Immature natural killer cell (primary cell): ENCODE data around the gene LRPPRC. TPM values are rescaled to one million over a fixed set of nuclear protein-coding genes. Genes with fewer than 3 reads are reported as not detected.

ENCODE experiments used
- DNase-seq, 3 donors: peaks; one replicate each; pipeline ENCODE4 v3.0.0; 2022; ENCODE audit warnings: mixed read lengths in 1 of 3
- H3K27ac Mint-ChIP-seq, 6 donors: one replicate each; pipeline ENCODE4 v1.8.0; 2020; ENCODE audit warnings: mixed read lengths in 6 of 6, mild to moderate bottlenecking in 5 of 6, inconsistent platforms in 4 of 6, moderate library complexity in 3 of 6
- H3K27me3 Mint-ChIP-seq, 3 donors: one replicate each; pipeline ENCODE4 v1.8.0; 2020 to 2021; ENCODE audit warnings: low read depth in 3 of 3, mild to moderate bottlenecking in 3 of 3, mixed read lengths in 3 of 3, moderate library complexity in 3 of 3, inconsistent platforms in 1 of 3
- H3K36me3 Mint-ChIP-seq, 3 donors: one replicate each; pipeline ENCODE4 v1.8.0; 2020; ENCODE audit warnings: mixed read lengths in 3 of 3, inconsistent platforms in 2 of 3, mild to moderate bottlenecking in 2 of 3
- H3K4me1 Mint-ChIP-seq, 2 donors: one replicate each; pipeline ENCODE4 v1.8.0; 2020; ENCODE audit warnings: inconsistent platforms in 2 of 2, mild to moderate bottlenecking in 2 of 2, mixed read lengths in 2 of 2, moderate library complexity in 1 of 2
- H3K4me3 Mint-ChIP-seq, 5 donors: one replicate each; pipeline ENCODE4 v1.8.0; 2020; ENCODE audit warnings: mild to moderate bottlenecking in 5 of 5, mixed read lengths in 5 of 5, inconsistent platforms in 3 of 5, moderate library complexity in 3 of 5
- H3K9me3 Mint-ChIP-seq, 6 donors: one replicate each; pipeline ENCODE4 v1.8.0; 2020; ENCODE audit warnings: mild to moderate bottlenecking in 6 of 6, mixed read lengths in 6 of 6, inconsistent platforms in 4 of 6, moderate library complexity in 3 of 6
- polyA plus RNA-seq, 3 donors: library from polyadenylated mRNA; unstranded; fragments of 300-500 nt; fragmentation: Illumina TruSeq; gene quantifications; one replicate each; pipeline ENCODE4 v1.2.3, GENCODE V29; 2021

LRPPRC gene
- polyA plus RNA-seq, 3 donors from 2014 or later = 20.4 to 33.3 (median 28.8) TPM

DNA sequence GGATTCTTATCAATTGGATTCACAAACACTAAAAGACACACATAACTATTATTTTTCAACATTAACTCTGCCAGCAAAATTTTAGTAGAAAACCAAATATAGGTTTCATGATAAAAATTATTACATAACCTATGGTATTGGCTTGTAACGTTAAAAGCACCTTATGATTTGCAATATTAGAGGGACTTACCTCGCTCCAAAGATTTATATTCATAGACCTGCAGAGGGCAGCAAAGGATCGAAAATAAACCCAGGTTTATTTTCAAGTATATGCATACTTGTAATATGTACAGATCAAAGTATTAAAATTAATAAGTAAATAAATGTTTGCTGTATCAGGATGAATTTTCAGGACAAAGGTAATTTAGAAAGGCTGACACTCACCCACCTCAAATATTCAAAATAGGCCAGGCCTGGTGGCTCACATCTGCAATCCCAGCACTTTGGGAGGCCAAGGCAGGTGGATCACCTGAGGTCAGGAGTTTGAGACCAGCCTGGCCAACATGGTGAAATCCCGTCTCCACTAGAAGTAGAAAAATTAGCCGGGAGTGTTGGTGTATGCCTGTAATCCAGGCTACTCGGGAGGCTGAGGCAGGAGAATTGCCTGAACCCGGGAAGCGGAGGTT lies 45.3 kb downstream of the LRPPRC start:
- peaks cover 3 to 9% of the 10 kb centered on the region in 2 donors for H3K4me1 Mint-ChIP-seq
- H3K4me3 Mint-ChIP-seq = no peak overlapping the region
- H3K9me3 Mint-ChIP-seq = no peaks in the 10 kb centered on the region
- H3K36me3 Mint-ChIP-seq = peaks cover 16 to 40% (median 23%) of the 10 kb centered on the region in 3 donors
- H3K27ac Mint-ChIP-seq = peak overlapping the region in 1 of 6 donors; percentile 2
- DNase-seq = peak; percentile 3 to 28 (median 18)
- H3K27me3 Mint-ChIP-seq = no peaks in the 10 kb centered on the region

DNA sequence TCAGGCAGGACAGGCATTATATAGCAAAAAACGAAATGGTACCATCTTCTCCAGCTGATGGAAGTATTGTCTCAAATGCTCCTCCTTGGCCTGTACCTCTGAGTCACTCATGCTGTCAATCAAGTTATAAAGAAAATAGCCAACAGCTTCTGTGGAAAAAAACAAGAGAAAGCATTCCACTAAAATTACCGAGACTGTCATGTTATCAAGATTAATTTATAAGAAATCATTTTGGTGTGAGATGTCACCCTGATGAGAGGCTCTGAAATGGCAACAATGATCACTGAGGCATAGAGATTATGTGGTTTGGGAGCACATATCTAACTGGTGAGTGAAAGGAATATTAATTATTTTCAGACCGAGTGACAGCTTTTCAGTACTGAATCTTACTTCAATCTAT lies 47.4 kb downstream of the LRPPRC start:
- Mint-ChIP-seq H3K9me3 (no peaks in the 10 kb centered on the region), H3K36me3 (peaks cover 14 to 48% (median 15%) of the 10 kb centered on the region in 3 donors), H3K27ac (no peak overlapping the region), H3K4me3 (no peak overlapping the region), H3K4me1 (no peaks in the 10 kb centered on the region), H3K27me3 (no peaks in the 10 kb centered on the region)
- DNase-seq = no peak

DNA sequence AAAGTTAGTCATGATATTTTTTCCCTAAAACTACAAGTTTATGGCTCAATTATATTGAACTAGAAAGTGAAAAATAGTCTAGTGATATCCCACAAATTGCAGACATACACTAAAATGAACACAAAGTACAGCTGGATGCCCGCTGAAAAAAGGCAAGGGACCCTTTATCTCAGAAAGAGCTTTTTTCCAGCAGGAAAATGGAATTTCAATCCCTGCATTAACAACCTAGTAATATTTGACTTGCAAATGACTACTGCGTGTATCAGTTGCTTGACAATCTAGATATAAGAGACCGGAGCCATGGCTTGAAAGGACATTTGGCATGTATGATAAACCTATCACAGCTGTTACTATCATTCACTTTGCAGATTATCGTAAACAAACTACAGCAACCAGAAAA lies 49.1 kb downstream of the LRPPRC start:
- no peak for DNase-seq
- Mint-ChIP-seq H3K9me3 (no peaks in the 10 kb centered on the region), H3K4me1 (no peaks in the 10 kb centered on the region), H3K36me3 (peaks cover 8 to 52% (median 10%) of the 10 kb centered on the region in 3 donors), H3K27ac (no peak overlapping the region), H3K4me3 (no peak overlapping the region), H3K27me3 (no peaks in the 10 kb centered on the region)

DNA sequence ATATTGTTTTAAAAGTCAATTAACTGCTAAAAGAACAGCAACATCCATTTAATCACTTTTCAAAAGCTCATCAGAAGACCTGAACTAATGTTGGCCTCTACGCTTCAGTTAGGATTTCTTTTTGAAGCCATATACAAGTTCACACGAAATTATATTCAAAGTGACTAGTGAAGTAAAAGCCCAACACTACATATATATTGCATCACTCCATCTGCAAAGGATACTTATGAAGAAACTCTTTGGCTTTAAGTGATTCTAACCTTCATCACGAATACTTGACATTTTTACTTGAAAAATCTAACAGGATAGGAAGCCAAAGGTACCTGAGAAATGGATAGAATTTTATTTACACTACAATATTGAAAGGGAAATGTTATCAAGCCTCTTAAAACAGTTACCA lies 50.4 kb downstream of the LRPPRC start:
- H3K27me3 Mint-ChIP-seq = no peaks in the 10 kb centered on the region
- no peak overlapping the region for H3K4me3 Mint-ChIP-seq
- H3K36me3 Mint-ChIP-seq = peaks cover 4 to 49% (median 11%) of the 10 kb centered on the region in 3 donors
- DNase-seq = no peak
- no peaks in the 10 kb centered on the region for H3K4me1 Mint-ChIP-seq
- H3K9me3 Mint-ChIP-seq = no peaks in the 10 kb centered on the region
- no peak overlapping the region for H3K27ac Mint-ChIP-seq

DNA sequence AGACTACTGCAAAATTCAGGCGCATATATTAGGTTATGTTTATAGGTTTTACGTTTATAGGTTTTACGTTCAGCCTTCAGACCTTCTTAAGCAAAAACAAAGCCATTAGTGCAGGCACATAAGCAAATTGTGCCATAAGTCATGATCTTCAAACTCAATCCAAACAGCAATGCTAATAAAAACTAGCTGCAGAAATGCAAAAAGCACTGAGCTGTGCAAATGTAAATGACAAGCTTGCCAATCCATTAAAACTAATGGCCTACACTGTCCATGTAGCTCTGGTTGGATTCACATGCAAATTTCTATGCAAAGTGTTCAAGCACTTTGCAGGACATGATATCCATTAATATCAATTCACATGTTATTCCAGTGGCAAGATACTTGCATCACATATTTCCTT lies 50.9 kb downstream of the LRPPRC start:
- peaks cover 4 to 49% (median 16%) of the 10 kb centered on the region in 3 donors for H3K36me3 Mint-ChIP-seq
- H3K27me3 Mint-ChIP-seq = no peaks in the 10 kb centered on the region

DNA sequence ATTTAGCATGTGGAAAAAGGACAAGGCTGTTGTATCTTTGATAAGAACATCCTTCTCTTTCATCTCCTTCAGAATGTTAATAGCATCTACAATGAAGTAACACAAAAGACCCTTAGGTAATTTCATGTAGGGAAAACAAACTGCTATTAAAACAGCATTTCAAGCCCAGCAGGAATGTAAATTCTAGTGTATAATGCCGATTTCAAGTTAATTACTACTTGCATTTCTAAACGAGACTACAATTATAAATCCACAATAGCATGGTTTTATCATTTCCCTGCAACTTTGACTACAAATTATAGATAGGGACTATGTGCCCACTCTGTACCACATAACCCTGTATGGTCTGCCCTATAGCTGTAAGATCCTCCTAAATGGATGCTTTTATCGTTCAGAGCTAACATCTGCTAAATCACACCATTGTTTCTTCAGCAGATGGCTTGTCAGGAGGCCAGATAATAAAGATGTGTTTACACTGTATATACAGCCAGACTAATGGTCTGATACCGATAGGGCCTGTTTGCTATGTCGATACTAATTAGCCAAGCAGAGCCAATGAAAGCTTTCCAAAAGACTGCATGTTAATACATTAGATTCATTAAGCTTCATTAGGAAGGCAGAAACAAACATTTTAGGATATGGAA lies 51.9 kb downstream of the LRPPRC start:
- DNase-seq = no peak
- H3K36me3 Mint-ChIP-seq = peaks cover 4 to 49% (median 19%) of the 10 kb centered on the region in 3 donors
- H3K27ac Mint-ChIP-seq = no peak overlapping the region
- no peaks in the 10 kb centered on the region for H3K4me1 Mint-ChIP-seq
- H3K4me3 Mint-ChIP-seq = no peak overlapping the region
- H3K27me3 Mint-ChIP-seq = no peaks in the 10 kb centered on the region
- H3K9me3 Mint-ChIP-seq = no peaks in the 10 kb centered on the region

More for the DNA sequence above, 50.9 kb downstream of the LRPPRC start:
- Mint-ChIP-seq H3K9me3 (no peaks in the 10 kb centered on the region), H3K4me3 (no peak overlapping the region), H3K4me1 (no peaks in the 10 kb centered on the region), H3K27ac (no peak overlapping the region)
- no peak for DNase-seq

DNA sequence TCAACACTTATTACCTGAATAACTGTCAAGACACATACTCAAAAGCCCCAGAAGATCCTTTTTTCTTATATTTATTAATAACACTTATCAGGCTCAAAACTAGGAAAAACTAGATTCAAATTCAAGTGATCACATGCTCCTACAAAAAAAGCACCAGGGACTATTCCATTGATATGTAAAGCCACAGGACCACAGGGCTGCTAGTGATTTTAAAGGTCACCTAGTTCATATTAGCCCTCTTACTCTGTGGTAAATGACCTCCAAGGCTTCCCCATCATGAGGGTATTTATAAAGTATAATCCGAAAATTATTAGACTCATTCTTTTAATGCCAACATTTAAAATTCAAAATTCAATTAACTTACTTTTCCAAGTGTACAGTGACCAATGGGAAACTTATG lies 52.5 kb downstream of the LRPPRC start:
- H3K4me1 Mint-ChIP-seq = no peaks in the 10 kb centered on the region
- H3K27me3 Mint-ChIP-seq = no peaks in the 10 kb centered on the region
- H3K4me3 Mint-ChIP-seq = no peak overlapping the region
- H3K9me3 Mint-ChIP-seq = no peaks in the 10 kb centered on the region
- H3K36me3 Mint-ChIP-seq = peaks cover 9 to 49% (median 19%) of the 10 kb centered on the region in 3 donors
- H3K27ac Mint-ChIP-seq = no peak overlapping the region
- no peak for DNase-seq

DNA sequence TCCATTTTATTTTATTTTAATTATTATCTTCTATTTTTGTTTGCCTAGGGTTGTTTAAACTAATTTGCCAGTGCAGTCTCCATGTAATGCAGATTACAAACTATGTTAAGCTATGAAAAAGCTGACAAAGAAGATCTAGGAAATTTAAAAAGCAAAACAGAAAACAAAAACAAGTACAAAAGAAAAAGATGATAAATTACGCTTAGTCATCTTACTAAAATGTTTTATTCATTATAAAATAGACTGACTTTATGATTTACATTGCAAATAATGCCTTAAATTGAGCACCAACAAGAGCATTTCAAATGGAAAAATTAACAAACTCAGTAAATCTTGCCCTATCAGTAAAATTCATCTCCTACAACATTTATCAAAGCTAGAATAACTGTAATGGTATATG lies 52.9 kb downstream of the LRPPRC start:
- Mint-ChIP-seq H3K4me1 (no peaks in the 10 kb centered on the region), H3K27me3 (no peaks in the 10 kb centered on the region), H3K4me3 (no peak overlapping the region), H3K27ac (no peak overlapping the region), H3K9me3 (no peaks in the 10 kb centered on the region), H3K36me3 (peaks cover 10 to 48% (median 19%) of the 10 kb centered on the region in 3 donors)
- DNase-seq = no peak

DNA sequence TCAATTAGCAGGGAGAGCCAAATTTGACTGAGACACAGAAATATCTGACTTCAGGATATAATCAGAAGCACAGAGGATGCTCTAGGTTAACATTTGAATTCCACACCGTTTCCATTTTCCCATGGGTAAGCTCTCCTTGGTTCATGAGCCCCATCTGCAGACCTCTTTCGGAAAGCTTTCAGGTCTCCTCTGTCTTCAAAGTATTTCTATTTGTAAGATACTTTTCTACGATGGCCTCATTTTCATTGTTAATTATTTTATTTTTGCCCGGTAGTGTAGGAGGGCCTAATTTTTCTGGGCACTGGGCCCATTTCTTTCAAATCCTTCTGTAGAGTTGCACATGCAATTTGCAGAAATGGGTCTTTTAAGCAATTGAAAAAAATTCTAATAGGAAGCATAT lies 53.8 kb downstream of the LRPPRC start:
- no peak overlapping the region for H3K27ac Mint-ChIP-seq
- H3K4me1 Mint-ChIP-seq = no peaks in the 10 kb centered on the region
- no peaks in the 10 kb centered on the region for H3K27me3 Mint-ChIP-seq
- no peak for DNase-seq
- H3K9me3 Mint-ChIP-seq = no peaks in the 10 kb centered on the region
- no peak overlapping the region for H3K4me3 Mint-ChIP-seq
- H3K36me3 Mint-ChIP-seq = peaks cover 10 to 40% (median 14%) of the 10 kb centered on the region in 3 donors

DNA sequence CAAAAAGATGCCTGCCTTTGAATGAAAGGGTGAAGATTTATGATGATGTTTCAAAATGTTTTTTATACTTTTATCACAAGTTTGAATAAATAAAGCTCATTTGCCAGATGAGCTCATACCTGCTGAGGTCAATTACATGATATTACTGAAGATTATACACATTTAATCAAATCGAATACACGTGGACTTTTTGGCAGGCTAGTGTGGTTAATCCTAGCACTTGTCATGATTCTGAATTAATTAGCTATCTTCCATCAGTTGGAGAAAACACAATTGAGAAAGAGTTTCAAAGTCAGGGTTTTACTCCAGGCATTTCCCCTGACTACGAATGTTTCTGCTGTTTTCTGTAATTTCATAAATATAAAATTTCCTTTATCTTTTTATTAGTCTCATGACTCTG lies 54.4 kb downstream of the LRPPRC start:
- H3K27ac Mint-ChIP-seq = no peak overlapping the region

DNA sequence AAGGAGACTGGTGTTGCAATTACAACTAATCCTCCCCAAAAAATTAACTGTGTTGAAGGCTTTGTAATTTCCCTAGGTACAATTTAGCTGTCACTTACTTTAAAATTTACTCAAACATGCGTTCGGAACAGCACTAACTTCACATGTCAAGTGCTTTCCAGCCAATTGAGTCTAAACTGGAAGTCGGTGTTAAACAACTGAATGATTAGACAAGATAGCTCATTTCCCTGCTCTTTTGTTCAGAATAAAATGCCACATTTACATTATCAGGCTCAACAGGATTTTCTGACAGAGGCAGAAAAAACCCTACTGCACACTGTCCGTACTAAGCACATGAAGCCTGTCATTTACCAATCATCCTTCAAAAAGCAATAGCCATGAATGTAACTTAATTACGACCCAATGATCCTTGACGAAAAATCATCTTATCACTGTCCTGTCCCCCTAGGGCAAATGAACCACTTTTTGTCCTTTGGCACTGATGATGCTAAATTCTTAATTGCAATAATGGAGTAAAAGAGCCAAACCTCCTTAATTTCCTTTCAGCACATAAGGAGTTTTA lies 56.0 kb downstream of the LRPPRC start:
- H3K4me1 Mint-ChIP-seq = no peaks in the 10 kb centered on the region
- H3K4me3 Mint-ChIP-seq = no peak overlapping the region
- H3K36me3 Mint-ChIP-seq = peaks cover 6 to 25% (median 14%) of the 10 kb centered on the region in 3 donors
- peak overlapping the region in 1 of 6 donors; percentile 29 for H3K27ac Mint-ChIP-seq
- DNase-seq = no peak
- H3K27me3 Mint-ChIP-seq = peaks cover 0 to 2% (median 0%) of the 10 kb centered on the region in 3 donors
- no peaks in the 10 kb centered on the region for H3K9me3 Mint-ChIP-seq

More for the DNA sequence above, 54.4 kb downstream of the LRPPRC start:
- Mint-ChIP-seq H3K4me1 (no peaks in the 10 kb centered on the region), H3K9me3 (no peaks in the 10 kb centered on the region), H3K36me3 (peaks cover 10 to 39% (median 14%) of the 10 kb centered on the region in 3 donors), H3K4me3 (no peak overlapping the region), H3K27me3 (no peaks in the 10 kb centered on the region)
- DNase-seq = no peak

DNA sequence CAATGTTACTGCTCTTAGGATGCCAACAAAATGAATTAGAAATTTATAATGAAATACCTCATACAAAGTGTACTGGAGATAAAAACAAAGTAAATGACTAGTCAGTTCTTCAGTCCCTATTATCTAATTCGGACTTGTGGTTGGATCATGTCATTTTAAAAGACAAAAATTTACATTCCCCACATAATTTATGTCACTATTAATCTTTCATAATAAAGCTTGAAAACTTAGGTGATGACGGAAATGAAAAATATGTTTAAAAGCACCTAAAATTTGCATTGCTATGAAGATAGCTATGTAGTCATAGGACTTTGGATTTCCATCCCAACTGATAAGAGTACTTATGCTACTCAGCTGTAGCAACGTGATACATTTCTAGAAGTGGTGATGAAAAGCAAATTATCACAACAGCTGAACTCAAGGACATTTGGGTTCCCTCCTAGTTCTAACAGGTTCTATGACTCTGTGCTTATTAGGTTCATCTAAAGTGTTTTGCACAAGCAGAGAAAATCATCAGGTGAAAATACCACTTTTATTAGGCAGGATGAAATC lies 58.4 kb downstream of the LRPPRC start:
- Mint-ChIP-seq H3K27me3 (peaks cover 0 to 2% (median 0%) of the 10 kb centered on the region in 3 donors), H3K9me3 (no peaks in the 10 kb centered on the region), H3K4me1 (no peaks in the 10 kb centered on the region), H3K27ac (no peak overlapping the region), H3K4me3 (no peak overlapping the region), H3K36me3 (peaks cover 16 to 27% (median 26%) of the 10 kb centered on the region in 3 donors)
- DNase-seq = no peak

DNA sequence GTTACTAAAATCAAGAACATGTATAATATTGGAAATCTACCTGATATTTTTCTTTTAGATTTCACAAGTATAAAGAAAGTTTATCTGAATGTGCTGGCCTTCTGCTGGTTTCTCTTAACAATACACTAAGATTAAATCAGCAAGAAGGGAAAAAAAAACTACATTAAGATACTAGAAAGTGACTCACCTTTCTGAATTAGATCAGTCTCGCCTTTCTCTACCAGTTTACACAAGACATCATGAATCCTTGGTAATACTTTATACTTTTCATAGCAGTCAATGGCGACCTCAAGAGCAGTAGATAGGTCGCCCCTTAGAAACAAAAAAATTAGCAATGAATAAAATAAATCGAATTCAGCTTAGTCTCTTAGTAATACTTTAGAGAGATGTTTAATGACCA lies 61.2 kb downstream of the LRPPRC start:
- no peak for DNase-seq
- Mint-ChIP-seq H3K27ac (no peak overlapping the region), H3K4me1 (no peaks in the 10 kb centered on the region), H3K36me3 (peaks cover 20 to 34% (median 30%) of the 10 kb centered on the region in 3 donors), H3K27me3 (peaks cover 0 to 2% (median 0%) of the 10 kb centered on the region in 3 donors), H3K4me3 (no peak overlapping the region), H3K9me3 (no peaks in the 10 kb centered on the region)

DNA sequence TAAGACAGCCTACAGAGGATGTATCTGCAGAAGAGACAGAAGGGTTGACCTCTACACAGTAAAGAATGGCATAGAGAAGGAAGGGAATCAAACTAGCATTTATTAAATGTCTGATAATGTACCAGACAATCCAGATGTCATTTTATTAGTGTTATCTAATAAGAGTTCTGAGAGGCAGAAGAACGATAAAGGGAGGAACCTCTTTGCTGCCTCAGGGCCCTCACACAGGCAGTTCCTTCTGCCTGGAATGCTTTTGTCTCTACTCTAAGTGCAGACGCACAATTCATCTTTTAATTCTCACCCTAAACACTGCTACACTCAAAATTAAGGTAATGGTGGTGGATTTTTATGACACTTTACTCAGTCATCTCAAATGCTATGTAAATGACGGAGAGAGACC lies 64.5 kb downstream of the LRPPRC start:
- Mint-ChIP-seq H3K4me3 (no peak overlapping the region), H3K9me3 (no peaks in the 10 kb centered on the region), H3K36me3 (peaks cover 14 to 37% (median 30%) of the 10 kb centered on the region in 3 donors), H3K27me3 (peaks cover 0 to 2% (median 0%) of the 10 kb centered on the region in 3 donors), H3K27ac (no peak overlapping the region), H3K4me1 (peaks cover 0 to 9% of the 10 kb centered on the region in 2 donors)
- no peak for DNase-seq
